GM18868 (cell line): ENCODE results near the gene FAM47E.
"Not testable (repeated sequence)": the region's sequence is repeated elsewhere in the genome, so short reads cannot be mapped to it uniquely, and the experiment has no call there.

ENCODE experiments used
- ATAC-seq: cut with Tn5 transposase; IDR thresholded peaks from one replicate; pipeline ENCODE4 v1.9.1; 2021; ENCODE audit warnings: mild to moderate bottlenecking, moderate library complexity; ENCODE audit not compliant: unreplicated experiment

The FAM47E gene

GRCh38 chr4:76224171-76224570 lies 27.4 kb upstream of the FAM47E start:
- no peak for ATAC-seq

- ATAC-seq, result no peak
Measured at GRCh38 chr4:76226418-76226817, 25.1 kb upstream of the FAM47E start.

- no peak for ATAC-seq
Measured at GRCh38 chr4:76232681-76233080, 18.8 kb upstream of the FAM47E start.

GRCh38 chr4:76233083-76233482 lies 18.4 kb upstream of the FAM47E start:
- ATAC-seq, result no peak

GRCh38 chr4:76233529-76233928 lies 18.0 kb upstream of the FAM47E start:
- ATAC-seq, result no peak

- ATAC-seq, result no peak
Measured at GRCh38 chr4:76233967-76234678, 17.4 kb upstream of the FAM47E start.

GRCh38 chr4:76234679-76235044 lies 16.9 kb upstream of the FAM47E start:
- ATAC-seq, result no peak

- no peak for ATAC-seq
Measured at GRCh38 chr4:76235407-76235806, 16.1 kb upstream of the FAM47E start.

- no peak for ATAC-seq
Measured at GRCh38 chr4:76235915-76236314, 15.6 kb upstream of the FAM47E start.

- no peak for ATAC-seq
Measured at GRCh38 chr4:76238236-76238635, 13.3 kb upstream of the FAM47E start.

GRCh38 chr4:76238701-76239100 lies 12.8 kb upstream of the FAM47E start:
- ATAC-seq, result no peak

GRCh38 chr4:76240236-76240635 lies 11.3 kb upstream of the FAM47E start:
- ATAC-seq, result no peak

GRCh38 chr4:76243877-76244276 lies 7.6 kb upstream of the FAM47E start:
- ATAC-seq, result not testable (repeated sequence)

GRCh38 chr4:76246025-76246424 lies 5.5 kb upstream of the FAM47E start:
- ATAC-seq, result no peak

- no peak for ATAC-seq
Measured at GRCh38 chr4:76246852-76247251, 4.7 kb upstream of the FAM47E start.

GRCh38 chr4:76250962-76251361 lies 559 bp upstream of the FAM47E start:
- ATAC-seq, result no peak

- no peak for ATAC-seq
Measured at GRCh38 chr4:76252271-76252653, 741 bp downstream of the FAM47E start.

- no peak for ATAC-seq
Measured at GRCh38 chr4:76253511-76253910, 2.0 kb downstream of the FAM47E start.

GRCh38 chr4:76256032-76256431 lies 4.5 kb downstream of the FAM47E start:
- no peak for ATAC-seq

GRCh38 chr4:76256968-76257367 lies 5.4 kb downstream of the FAM47E start:
- ATAC-seq, result no peak

- no peak for ATAC-seq
Measured at GRCh38 chr4:76257824-76258223, 6.3 kb downstream of the FAM47E start.

GRCh38 chr4:76260571-76260970 lies 9.1 kb downstream of the FAM47E start:
- ATAC-seq, result no peak

GRCh38 chr4:76265631-76266218 lies 14.2 kb downstream of the FAM47E start:
- no peak for ATAC-seq
